ENCODE data around the gene BOC. TPM values are rescaled to one million over a fixed set of nuclear protein-coding genes. Genes with fewer than 3 reads are reported as not detected.
A peak's percentile ranks its signal among the peaks of the same experiment; 100 is the strongest.

BOC gene
- total RNA-seq (100 to 1,000 TPM in 1 of 2 donors, 10 to 100 TPM in 1; 45.1 to 164 TPM), polyA plus RNA-seq (1 to 10 TPM; 6.6 to 8.5 TPM)
- long read RNA-seq, donor 1, full-length matches to known transcripts: 3 of 60 reads
- long read RNA-seq, donor 1, partial matches to known transcripts: 42 of 60 reads
- long read RNA-seq, donor 1, other reads (novel, unspliced or antisense): 15 of 60 reads
- long read RNA-seq, donor 2, full-length matches to known transcripts: 3 of 76 reads
- long read RNA-seq, donor 2, partial matches to known transcripts: 40 of 76 reads
- long read RNA-seq, donor 2, other reads (novel, unspliced or antisense): 33 of 76 reads

GRCh38 chr3:113211330-113212149 is at the start of gene BOC:
BOC (plus strand) TSS chr3:113211557; CDS start chr3:113249803, 38,246 bp downstream.
- intact Hi-C loops (cut with DNase I): loop anchor here (5.0 kb wide), 3 partner anchors 44 to 71 kb away; no protein-coding TSS in a partner anchor

GRCh38 chr3:113161661-113162060 is 49.7 kb upstream of the BOC start:
- no peaks in the 10 kb centered on the region for H3K4me1 ChIP-seq (ENCODE audit: control insufficient read depth in 1 of 2, insufficient read depth in 2 of 2, low read length in 2 of 2)
- no peaks in the 10 kb centered on the region for H3K36me3 ChIP-seq (ENCODE audit: control insufficient read depth in 1 of 2, insufficient read depth in 2 of 2, low read length in 1 of 2)
- H3K4me3 ChIP-seq (ENCODE audit: low read length in 2 of 2): no peak overlapping the region
- DNase-seq: no peak
- H3K27ac ChIP-seq (ENCODE audit: low read depth in 1 of 2, low read length in 2 of 2): no peak overlapping the region
- intact Hi-C loops (cut with DNase I): no loop called here
- no peaks in the 10 kb centered on the region for H3K9me3 ChIP-seq (ENCODE audit: control insufficient read depth, low read length)
- 90 to 96% methylated on average over 4 of the region's 4 CpGs for WGBS, 2 donors
- ATAC-seq (ENCODE audit: low FRiP score): no peak
- no peaks in the 10 kb centered on the region for H3K27me3 ChIP-seq (ENCODE audit: control insufficient read depth in 1 of 2, insufficient read depth in 2 of 2, low read length in 1 of 2)

More at GRCh38 chr3:113211330-113212149, at the start of gene BOC:
- DNase-seq (peak; percentile 55 to 83), ATAC-seq (ENCODE audit: low FRiP score) (peak; percentile 82)
- Histone ChIP-seq H3K9me3 (ENCODE audit: control insufficient read depth, low read length) (no peaks in the 10 kb centered on the region), H3K36me3 (ENCODE audit: control insufficient read depth in 1 of 2, insufficient read depth in 2 of 2, low read length in 1 of 2) (no peaks in the 10 kb centered on the region), H3K27me3 (ENCODE audit: control insufficient read depth in 1 of 2, insufficient read depth in 2 of 2, low read length in 1 of 2) (no peaks in the 10 kb centered on the region), H3K4me1 (ENCODE audit: control insufficient read depth in 1 of 2, insufficient read depth in 2 of 2, low read length in 2 of 2) (no peaks in the 10 kb centered on the region), H3K27ac (ENCODE audit: low read depth in 1 of 2, low read length in 2 of 2) (peak within 1 kb of the TSS in 1 of 2 donors; percentile 16), H3K4me3 (ENCODE audit: low read length in 2 of 2) (peak within 1 kb of the TSS; percentile 67 to 70)
- WGBS, 2 donors: 0 to 1% methylated on average over 52 to 76 of the region's 76 CpGs

GRCh38 chr3:113163152-113163551 is 48.2 kb upstream of the BOC start:
- no peak for ATAC-seq (ENCODE audit: low FRiP score)
- no peaks in the 10 kb centered on the region for H3K27me3 ChIP-seq (ENCODE audit: control insufficient read depth in 1 of 2, insufficient read depth in 2 of 2, low read length in 1 of 2)
- H3K9me3 ChIP-seq (ENCODE audit: control insufficient read depth, low read length): no peaks in the 10 kb centered on the region
- WGBS, 2 donors: 95 to 98% methylated on average over 6 of the region's 6 CpGs
- H3K4me1 ChIP-seq (ENCODE audit: control insufficient read depth in 1 of 2, insufficient read depth in 2 of 2, low read length in 2 of 2): peaks cover 0 to 6% of the 10 kb centered on the region in 2 donors
- intact Hi-C loops (cut with DNase I): no loop called here
- no peak overlapping the region for H3K27ac ChIP-seq (ENCODE audit: low read depth in 1 of 2, low read length in 2 of 2)
- no peak for DNase-seq
- no peak overlapping the region for H3K4me3 ChIP-seq (ENCODE audit: low read length in 2 of 2)
- H3K36me3 ChIP-seq (ENCODE audit: control insufficient read depth in 1 of 2, insufficient read depth in 2 of 2, low read length in 1 of 2): no peaks in the 10 kb centered on the region

GRCh38 chr3:113165841-113166240 is 45.5 kb upstream of the BOC start:
- Histone ChIP-seq H3K4me1 (ENCODE audit: control insufficient read depth in 1 of 2, insufficient read depth in 2 of 2, low read length in 2 of 2) (peaks cover 0 to 6% of the 10 kb centered on the region in 2 donors), H3K9me3 (ENCODE audit: control insufficient read depth, low read length) (no peaks in the 10 kb centered on the region), H3K4me3 (ENCODE audit: low read length in 2 of 2) (no peak overlapping the region), H3K27ac (ENCODE audit: low read depth in 1 of 2, low read length in 2 of 2) (no peak overlapping the region), H3K27me3 (ENCODE audit: control insufficient read depth in 1 of 2, insufficient read depth in 2 of 2, low read length in 1 of 2) (no peaks in the 10 kb centered on the region), H3K36me3 (ENCODE audit: control insufficient read depth in 1 of 2, insufficient read depth in 2 of 2, low read length in 1 of 2) (no peaks in the 10 kb centered on the region)
- 90 to 91% methylated on average over 3 of the region's 3 CpGs for WGBS, 2 donors
- DNase-seq (no peak), ATAC-seq (ENCODE audit: low FRiP score) (no peak)
- intact Hi-C loops (cut with DNase I): loop anchor here in 1 of 2 donors (5.0 kb wide), 1 partner anchor 46 kb away; the partner anchor contains the start of gene BOC

GRCh38 chr3:113166357-113166718 is 45.0 kb upstream of the BOC start:
- Histone ChIP-seq H3K4me1 (ENCODE audit: control insufficient read depth in 1 of 2, insufficient read depth in 2 of 2, low read length in 2 of 2) (peaks cover 0 to 6% of the 10 kb centered on the region in 2 donors), H3K36me3 (ENCODE audit: control insufficient read depth in 1 of 2, insufficient read depth in 2 of 2, low read length in 1 of 2) (no peaks in the 10 kb centered on the region), H3K27me3 (ENCODE audit: control insufficient read depth in 1 of 2, insufficient read depth in 2 of 2, low read length in 1 of 2) (no peaks in the 10 kb centered on the region), H3K9me3 (ENCODE audit: control insufficient read depth, low read length) (no peaks in the 10 kb centered on the region), H3K4me3 (ENCODE audit: low read length in 2 of 2) (no peak overlapping the region), H3K27ac (ENCODE audit: low read depth in 1 of 2, low read length in 2 of 2) (peak overlapping the region in 1 of 2 donors; percentile 6)
- DNase-seq (no peak), ATAC-seq (ENCODE audit: low FRiP score) (no peak)
- WGBS, 2 donors: 69 to 74% methylated on average over 1 of the region's 1 CpG
- intact Hi-C loops (cut with DNase I): loop anchor here in 1 of 2 donors (5.0 kb wide), 1 partner anchor 46 kb away; the partner anchor contains the start of gene BOC

- peak overlapping the region; percentile 6 to 64 for H3K27ac ChIP-seq (ENCODE audit: low read depth in 1 of 2, low read length in 2 of 2)
- H3K9me3 ChIP-seq (ENCODE audit: control insufficient read depth, low read length): no peaks in the 10 kb centered on the region
- ATAC-seq (ENCODE audit: low FRiP score) (peak; percentile 60), DNase-seq (peak in 1 of 2 donors; percentile 55)
- no peaks in the 10 kb centered on the region for H3K27me3 ChIP-seq (ENCODE audit: control insufficient read depth in 1 of 2, insufficient read depth in 2 of 2, low read length in 1 of 2)
- H3K36me3 ChIP-seq (ENCODE audit: control insufficient read depth in 1 of 2, insufficient read depth in 2 of 2, low read length in 1 of 2): no peaks in the 10 kb centered on the region
- intact Hi-C loops (cut with DNase I): loop anchor here in 1 of 2 donors (5.0 kb wide), 1 partner anchor 45 kb away; the partner anchor contains the start of gene BOC
- no peak overlapping the region for H3K4me3 ChIP-seq (ENCODE audit: low read length in 2 of 2)
- H3K4me1 ChIP-seq (ENCODE audit: control insufficient read depth in 1 of 2, insufficient read depth in 2 of 2, low read length in 2 of 2): peaks cover 0 to 6% of the 10 kb centered on the region in 2 donors
- 10 to 14% methylated on average over 12 of the region's 12 CpGs for WGBS, 2 donors
Measured at GRCh38 chr3:113166719-113167492, 44.5 kb upstream of the BOC start.

GRCh38 chr3:113167825-113168801 is 43.2 kb upstream of the BOC start:
- intact Hi-C loops (cut with DNase I): loop anchor here in 1 of 2 donors (5.0 kb wide), 1 partner anchor 44 kb away; the partner anchor contains the start of gene BOC
- Histone ChIP-seq H3K27me3 (ENCODE audit: control insufficient read depth in 1 of 2, insufficient read depth in 2 of 2, low read length in 1 of 2) (no peaks in the 10 kb centered on the region), H3K27ac (ENCODE audit: low read depth in 1 of 2, low read length in 2 of 2) (no peak overlapping the region), H3K4me1 (ENCODE audit: control insufficient read depth in 1 of 2, insufficient read depth in 2 of 2, low read length in 2 of 2) (peaks cover 0 to 6% of the 10 kb centered on the region in 2 donors), H3K4me3 (ENCODE audit: low read length in 2 of 2) (no peak overlapping the region), H3K9me3 (ENCODE audit: control insufficient read depth, low read length) (no peaks in the 10 kb centered on the region), H3K36me3 (ENCODE audit: control insufficient read depth in 1 of 2, insufficient read depth in 2 of 2, low read length in 1 of 2) (no peaks in the 10 kb centered on the region)
- WGBS, 2 donors: 14 to 26% methylated on average over 7 of the region's 7 CpGs
- DNase-seq: no peak
- peak; percentile 52 for ATAC-seq (ENCODE audit: low FRiP score)
